PFSK-1 (cell line): ENCODE measurements around the gene SMAD1.

ENCODE experiments used
- POLR2AphosphoS5 ChIP-seq: IDR thresholded peaks from 2 replicates; pipeline ENCODE4 v1.6.1; 2012; ENCODE audit warnings: low read depth, mild to moderate bottlenecking, control low read depth, low read length, moderate library complexity
- TAF1 ChIP-seq: IDR thresholded peaks from 2 replicates; pipeline ENCODE4 v1.6.1; 2012; ENCODE audit warnings: low read length, control low read depth, borderline replicate concordance; ENCODE audit not compliant: insufficient read depth
- TF ChIP-seq, protein P1 (sequence below), 2 experiments: IDR thresholded peaks; 2 replicates each; pipeline versions ENCODE4 v1.6.1 to v1.8.0; 2011 to 2012; ENCODE audit warnings: low read depth in 2 of 2, low read length in 2 of 2, control low read depth in 1 of 2, inconsistent platforms in 1 of 2, mild to moderate bottlenecking in 1 of 2, moderate library complexity in 1 of 2; ENCODE audit not compliant: insufficient read depth in 1 of 2

DNA sequence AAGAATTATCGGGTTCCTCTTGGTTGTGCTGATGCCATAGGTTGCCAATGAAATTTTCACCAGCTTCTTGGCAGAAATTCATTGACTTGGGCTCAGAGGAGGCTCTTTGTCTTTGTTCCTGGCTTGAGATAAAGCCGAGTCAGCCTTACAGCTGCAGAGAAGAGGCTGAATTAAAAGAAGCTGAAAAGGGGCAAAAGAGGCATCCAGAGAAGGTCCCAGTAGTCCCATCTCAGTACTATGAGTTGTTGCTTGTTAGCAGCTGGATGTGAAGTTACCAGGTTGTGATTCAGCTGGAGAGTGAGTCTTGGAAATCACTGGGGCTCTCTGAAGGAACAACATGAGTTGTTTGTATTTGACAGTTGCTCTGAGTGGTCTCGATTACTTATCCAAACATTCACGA lies 59.7 kb downstream of the SMAD1 start:
- TF ChIP-seq, protein P1, sequence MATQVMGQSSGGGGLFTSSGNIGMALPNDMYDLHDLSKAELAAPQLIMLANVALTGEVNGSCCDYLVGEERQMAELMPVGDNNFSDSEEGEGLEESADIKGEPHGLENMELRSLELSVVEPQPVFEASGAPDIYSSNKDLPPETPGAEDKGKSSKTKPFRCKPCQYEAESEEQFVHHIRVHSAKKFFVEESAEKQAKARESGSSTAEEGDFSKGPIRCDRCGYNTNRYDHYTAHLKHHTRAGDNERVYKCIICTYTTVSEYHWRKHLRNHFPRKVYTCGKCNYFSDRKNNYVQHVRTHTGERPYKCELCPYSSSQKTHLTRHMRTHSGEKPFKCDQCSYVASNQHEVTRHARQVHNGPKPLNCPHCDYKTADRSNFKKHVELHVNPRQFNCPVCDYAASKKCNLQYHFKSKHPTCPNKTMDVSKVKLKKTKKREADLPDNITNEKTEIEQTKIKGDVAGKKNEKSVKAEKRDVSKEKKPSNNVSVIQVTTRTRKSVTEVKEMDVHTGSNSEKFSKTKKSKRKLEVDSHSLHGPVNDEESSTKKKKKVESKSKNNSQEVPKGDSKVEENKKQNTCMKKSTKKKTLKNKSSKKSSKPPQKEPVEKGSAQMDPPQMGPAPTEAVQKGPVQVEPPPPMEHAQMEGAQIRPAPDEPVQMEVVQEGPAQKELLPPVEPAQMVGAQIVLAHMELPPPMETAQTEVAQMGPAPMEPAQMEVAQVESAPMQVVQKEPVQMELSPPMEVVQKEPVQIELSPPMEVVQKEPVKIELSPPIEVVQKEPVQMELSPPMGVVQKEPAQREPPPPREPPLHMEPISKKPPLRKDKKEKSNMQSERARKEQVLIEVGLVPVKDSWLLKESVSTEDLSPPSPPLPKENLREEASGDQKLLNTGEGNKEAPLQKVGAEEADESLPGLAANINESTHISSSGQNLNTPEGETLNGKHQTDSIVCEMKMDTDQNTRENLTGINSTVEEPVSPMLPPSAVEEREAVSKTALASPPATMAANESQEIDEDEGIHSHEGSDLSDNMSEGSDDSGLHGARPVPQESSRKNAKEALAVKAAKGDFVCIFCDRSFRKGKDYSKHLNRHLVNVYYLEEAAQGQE (IDR thresholded peaks at IDR 0.05; ENCODE audit: insufficient read depth in 1 of 2, low read depth in 2 of 2, low read length in 2 of 2): no peak
- no peak for TF ChIP-seq POLR2AphosphoS5
- no peak for TF ChIP-seq TAF1
